WI38 (cell line): ENCODE data around the gene PNPLA4.

Experiments
- H3K4me3 ChIP-seq: 2 replicates; pipeline ENCODE4 v1.5.1; 2011; ENCODE audit warnings: low read depth, mild to moderate bottlenecking, control low read depth, low read length
- CTCF ChIP-seq: IDR thresholded peaks from 2 replicates; pipeline ENCODE4 v1.5.1; 2012; ENCODE audit warnings: low read depth, mild to moderate bottlenecking, control low read depth, low read length

PNPLA4 gene

GRCh38 chrX:7927259-7928167, at the start of gene PNPLA4:
Gene PNPLA4, minus strand, starts transcription at chrX:7927413. Its CDS starts 1,294 bp downstream, at chrX:7926119.
- no peak for TF ChIP-seq CTCF

GRCh38 chrX:7972586-7972985, 45.4 kb upstream of the PNPLA4 start:
- no peak for TF ChIP-seq CTCF
- no peak overlapping the region for H3K4me3 ChIP-seq

More at GRCh38 chrX:7927259-7928167, at the start of gene PNPLA4:
- H3K4me3 ChIP-seq: peak within 1 kb of the TSS; percentile 14; the same call in 1 of the 2 replicates

GRCh38 chrX:7970428-7970827, 43.2 kb upstream of the PNPLA4 start:
- no peak overlapping the region for H3K4me3 ChIP-seq
- TF ChIP-seq CTCF: no peak

- no peak overlapping the region for H3K4me3 ChIP-seq
- TF ChIP-seq CTCF: no peak
Measured at GRCh38 chrX:7965436-7965835, 38.2 kb upstream of the PNPLA4 start.

- TF ChIP-seq CTCF: no peak
- no peak overlapping the region for H3K4me3 ChIP-seq
Measured at GRCh38 chrX:7960246-7960645, 33.0 kb upstream of the PNPLA4 start.

- TF ChIP-seq CTCF: no peak
- H3K4me3 ChIP-seq: no peak overlapping the region
Measured at GRCh38 chrX:7953446-7953845, 26.2 kb upstream of the PNPLA4 start.

- H3K4me3 ChIP-seq: no peak overlapping the region
- TF ChIP-seq CTCF: no peak
Measured at GRCh38 chrX:7950865-7951264, 23.7 kb upstream of the PNPLA4 start.
